GM10847 (cell line): ENCODE data around the gene SFRP5.

ENCODE experiments used
- POLR2A ChIP-seq: IDR thresholded peaks from 2 replicates; pipeline ENCODE4 v1.6.1; 2011; ENCODE audit not compliant: insufficient read length; ENCODE audit errors: extremely low read depth

The SFRP5 gene

DNA sequence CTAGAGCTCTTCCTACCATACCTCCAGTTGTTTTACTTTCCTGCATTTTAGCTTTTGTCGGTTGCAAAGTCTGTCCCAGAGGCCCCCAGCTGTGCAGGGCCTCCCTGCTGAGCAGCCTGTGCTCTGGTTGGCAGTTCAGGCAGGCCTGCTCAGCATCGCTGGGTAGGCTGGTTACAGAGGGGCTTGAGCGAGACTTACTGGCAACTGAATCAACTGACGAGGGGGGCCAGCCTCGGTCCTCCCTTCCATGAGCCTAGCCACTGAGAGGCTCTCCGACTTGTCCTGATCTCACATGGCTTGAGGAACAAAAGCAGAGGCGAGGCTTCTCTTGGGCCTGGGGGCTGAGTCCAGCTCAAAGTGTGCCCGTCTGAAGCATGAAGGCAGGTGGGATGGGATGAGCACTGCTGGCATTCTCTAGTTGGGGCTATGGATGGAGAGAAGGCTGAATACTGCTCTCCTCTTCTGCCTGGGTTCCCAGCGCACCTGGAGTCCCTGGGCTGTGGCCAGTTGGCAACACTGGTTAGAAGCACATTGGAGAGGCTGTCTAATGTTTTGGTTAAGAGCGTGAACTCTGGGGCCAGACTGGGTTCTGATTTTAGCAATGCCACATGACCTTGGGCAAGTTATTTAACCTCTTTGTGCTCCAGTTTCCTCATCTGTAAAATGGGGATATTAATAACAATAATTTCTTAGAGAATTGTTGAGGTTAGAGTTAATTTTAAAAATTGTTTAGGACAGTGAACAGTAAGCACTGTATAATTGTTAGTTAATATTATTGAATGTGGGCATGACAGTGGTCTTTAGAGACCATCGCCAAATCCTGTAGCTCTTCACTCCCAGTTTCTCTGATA lies 6.9 kb upstream of the SFRP5 start:
- TF ChIP-seq POLR2A = no peak

DNA sequence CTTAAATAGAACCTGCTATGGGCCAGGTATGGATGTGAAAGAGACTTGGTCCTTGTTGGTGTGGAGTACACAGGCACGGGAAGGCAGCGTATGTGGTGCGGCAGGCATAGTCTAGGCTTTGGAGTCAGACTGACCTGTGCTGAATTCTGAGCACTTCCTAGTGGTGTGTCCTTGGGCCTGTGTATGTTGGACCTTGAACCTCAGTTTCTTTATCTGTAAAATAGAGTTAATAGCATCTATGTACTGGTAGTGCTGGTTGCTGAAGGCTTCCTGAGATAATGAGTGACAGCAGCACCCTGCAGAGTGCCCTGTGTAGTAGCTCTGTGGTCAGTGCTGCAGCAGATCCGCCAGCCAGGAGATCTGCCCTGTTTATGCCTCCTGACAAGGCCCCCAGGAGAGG lies 5.3 kb upstream of the SFRP5 start:
- TF ChIP-seq POLR2A = no peak

- no peak for TF ChIP-seq POLR2A
Observed at GRCh38 chr10:97774811-97775294, 3.1 kb upstream of the SFRP5 start.

- TF ChIP-seq POLR2A = no peak
Observed at GRCh38 chr10:97773096-97773495, 1.3 kb upstream of the SFRP5 start.

- TF ChIP-seq POLR2A = no peak
Observed at GRCh38 chr10:97771055-97771891, 526 bp downstream of the SFRP5 start.

- TF ChIP-seq POLR2A = no peak
Observed at GRCh38 chr10:97770255-97770654, 1.5 kb downstream of the SFRP5 start.

- TF ChIP-seq POLR2A = no peak
Observed at GRCh38 chr10:97768322-97769315, 3.2 kb downstream of the SFRP5 start.

DNA sequence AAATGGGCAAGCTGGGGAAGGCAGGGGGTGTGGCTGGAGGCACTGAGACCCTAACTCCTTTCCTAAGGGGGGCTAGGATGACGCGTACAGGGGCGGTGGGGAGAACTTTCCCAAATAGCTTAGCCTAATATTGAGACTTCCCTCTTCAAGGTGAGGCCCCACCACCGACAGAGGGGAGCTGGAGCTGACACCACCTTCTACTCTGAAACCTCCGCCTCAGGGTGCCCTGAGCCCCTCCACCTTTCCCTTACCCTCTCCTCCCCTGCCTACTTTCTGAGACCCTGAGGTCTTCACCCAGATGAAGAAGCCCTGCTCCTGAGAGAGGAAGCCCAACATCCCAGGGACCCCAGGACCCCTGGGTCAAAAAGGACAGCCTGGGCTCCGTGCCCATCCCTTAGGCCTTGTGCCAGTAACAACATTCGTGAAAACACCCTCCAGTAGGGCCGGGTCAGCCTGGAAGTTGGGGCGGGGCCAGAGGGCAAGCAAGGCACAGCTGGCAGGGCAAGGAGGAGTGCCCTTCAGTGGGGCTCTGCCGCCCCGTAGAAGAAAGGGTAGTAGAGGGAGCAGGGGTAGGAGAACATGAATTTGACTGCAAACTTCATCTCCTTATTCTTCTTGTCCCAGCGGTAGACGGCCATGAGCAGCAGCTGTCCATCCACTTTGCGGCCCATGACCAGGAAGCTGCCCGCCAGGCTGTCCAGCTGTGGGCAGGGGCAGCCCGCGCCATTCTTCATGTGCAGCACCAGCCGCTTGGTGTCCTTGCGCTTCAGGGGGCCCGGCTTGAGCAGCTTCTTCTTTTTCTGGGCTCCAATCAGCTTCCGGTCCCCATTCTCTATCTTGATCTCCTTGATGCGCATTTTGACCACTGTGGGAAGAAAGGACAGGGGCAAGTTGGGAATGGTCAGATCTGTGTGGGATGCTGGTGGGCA lies 4.5 kb downstream of the SFRP5 start:
- TF ChIP-seq POLR2A = no peak

GRCh38 chr10:97766106-97766810 lies 5.5 kb downstream of the SFRP5 start:
- no peak for TF ChIP-seq POLR2A

DNA sequence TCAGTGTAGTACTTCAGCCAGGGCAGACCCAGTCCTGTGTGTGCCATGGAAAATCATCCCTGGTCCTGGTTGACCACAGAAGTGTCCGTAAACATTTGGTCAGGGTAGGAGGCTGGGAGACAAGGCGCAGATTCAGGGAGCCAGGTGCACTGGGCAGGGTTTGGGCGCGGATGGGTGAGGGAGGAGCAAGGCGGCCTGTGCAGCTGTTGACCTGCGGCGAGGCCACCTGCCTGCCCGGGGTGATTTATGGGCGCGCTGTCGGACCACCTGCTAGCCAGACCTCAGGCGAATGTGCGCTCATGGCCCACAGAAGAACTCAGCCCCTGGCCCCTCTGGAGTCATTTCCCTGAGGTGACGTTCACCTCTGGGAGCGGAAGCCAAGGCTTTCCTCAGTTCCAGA lies 6.6 kb downstream of the SFRP5 start:
- no peak for TF ChIP-seq POLR2A

- TF ChIP-seq POLR2A = no peak
Observed at GRCh38 chr10:97764519-97764931, 7.3 kb downstream of the SFRP5 start.

- TF ChIP-seq POLR2A = no peak
Observed at GRCh38 chr10:97763947-97764346, 7.9 kb downstream of the SFRP5 start.

DNA sequence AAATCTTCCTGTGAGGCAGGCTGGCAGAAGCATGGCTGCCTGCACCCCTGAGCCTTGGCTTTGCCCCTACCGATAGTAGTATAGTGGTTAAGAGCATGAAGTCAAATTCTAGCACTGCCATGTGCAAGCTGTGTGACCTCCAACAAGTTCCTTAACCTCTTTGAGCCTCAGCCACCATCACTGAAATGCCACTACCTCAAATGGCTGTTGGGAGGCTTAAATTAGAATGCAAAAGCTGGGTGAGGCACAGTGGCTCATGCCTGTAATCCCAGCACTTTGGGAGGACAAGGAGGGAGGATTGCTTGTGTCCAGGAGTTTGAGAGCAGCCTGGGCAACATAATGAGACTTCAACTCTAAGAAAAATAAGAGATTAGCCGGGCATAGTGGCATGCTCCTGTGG lies 8.4 kb downstream of the SFRP5 start:
- TF ChIP-seq POLR2A = no peak
